ENCODE measurements around the gene MARVELD3.
"Not testable (repeated sequence)": the region's sequence is repeated elsewhere in the genome, so short reads cannot be mapped to it uniquely, and the experiment has no call there.

MARVELD3 gene

GRCh38 chr16:71671165-71671564, 45.2 kb downstream of the MARVELD3 start:
- DNase-seq (ENCODE audit: low read depth in 1 of 2, low spot score in 1 of 2) = no peak

- DNase-seq (ENCODE audit: low read depth in 1 of 2, low spot score in 1 of 2) = no peak
These were observed 46.1 kb downstream of the MARVELD3 start for GRCh38 chr16:71672125-71672524.

- DNase-seq (ENCODE audit: low read depth in 1 of 2, low spot score in 1 of 2) = no peak
These were observed 47.0 kb downstream of the MARVELD3 start for GRCh38 chr16:71672803-71673581.

- DNase-seq (ENCODE audit: low read depth in 1 of 2, low spot score in 1 of 2) = no peak
These were observed 47.6 kb downstream of the MARVELD3 start for GRCh38 chr16:71673582-71673973.

GRCh38 chr16:71674229-71674628, 48.2 kb downstream of the MARVELD3 start:
- no peak for DNase-seq (ENCODE audit: low read depth in 1 of 2, low spot score in 1 of 2)

GRCh38 chr16:71675380-71675779, 49.4 kb downstream of the MARVELD3 start:
- DNase-seq (ENCODE audit: low read depth in 1 of 2, low spot score in 1 of 2) = no peak

GRCh38 chr16:71676236-71676635, 50.3 kb downstream of the MARVELD3 start:
- DNase-seq (ENCODE audit: low read depth in 1 of 2, low spot score in 1 of 2) = no peak

GRCh38 chr16:71681360-71681759, 55.4 kb downstream of the MARVELD3 start:
- no peak for DNase-seq (ENCODE audit: low read depth in 1 of 2, low spot score in 1 of 2)

GRCh38 chr16:71684280-71684679, 58.3 kb downstream of the MARVELD3 start:
- not testable (repeated sequence) for DNase-seq (ENCODE audit: low read depth in 1 of 2, low spot score in 1 of 2)
